ENCODE results near the gene GRIK4. TPM values are rescaled to one million over a fixed set of nuclear protein-coding genes. Genes with fewer than 3 reads are reported as not detected.

The GRIK4 gene
- total RNA-seq, 4 donors from 2014 or later, result under 0.01 to 0.69 (median 0.25) TPM

- Histone ChIP-seq H3K27ac (no peak overlapping the region), H3K9me3 (no peaks in the 10 kb centered on the region), H3K27me3 (peaks cover 32% of the 10 kb centered on the region), H3K36me3 (no peaks in the 10 kb centered on the region), H3K4me3 (no peak overlapping the region), H3K4me1 (no peaks in the 10 kb centered on the region)
- no peak for ATAC-seq
- 29 to 78% methylated on average over 2 to 3 of the region's 3 CpGs for WGBS, 2 donors (ENCODE audit: low coverage in 1 of 2)
- TF ChIP-seq CTCF (IDR thresholded peaks at IDR 0.05) (no peak), POLR2A (IDR thresholded peaks at IDR 0.05) (no peak)
These were observed 406.7 kb downstream of the GRIK4 start for GRCh38 chr11:120918257-120918656.

- no peak for ATAC-seq
- 68 to 94% methylated on average over 6 to 7 of the region's 7 CpGs for WGBS, 2 donors (ENCODE audit: low coverage in 1 of 2)
- no peaks in the 10 kb centered on the region for H3K36me3 ChIP-seq
- H3K27me3 ChIP-seq, result peaks cover 32% of the 10 kb centered on the region
- TF ChIP-seq EP300 (IDR thresholded peaks at IDR 0.05) (no peak), POLR2A (IDR thresholded peaks at IDR 0.05) (no peak), POLR2AphosphoS5 (IDR thresholded peaks at IDR 0.05) (no peak), CTCF (IDR thresholded peaks at IDR 0.05) (no peak)
- no peak overlapping the region for H3K4me3 ChIP-seq
- H3K4me1 ChIP-seq, result no peaks in the 10 kb centered on the region
- H3K27ac ChIP-seq, result no peak overlapping the region
- H3K9me3 ChIP-seq, result no peaks in the 10 kb centered on the region
These were observed 407.5 kb downstream of the GRIK4 start for GRCh38 chr11:120919045-120919444.

DNA sequence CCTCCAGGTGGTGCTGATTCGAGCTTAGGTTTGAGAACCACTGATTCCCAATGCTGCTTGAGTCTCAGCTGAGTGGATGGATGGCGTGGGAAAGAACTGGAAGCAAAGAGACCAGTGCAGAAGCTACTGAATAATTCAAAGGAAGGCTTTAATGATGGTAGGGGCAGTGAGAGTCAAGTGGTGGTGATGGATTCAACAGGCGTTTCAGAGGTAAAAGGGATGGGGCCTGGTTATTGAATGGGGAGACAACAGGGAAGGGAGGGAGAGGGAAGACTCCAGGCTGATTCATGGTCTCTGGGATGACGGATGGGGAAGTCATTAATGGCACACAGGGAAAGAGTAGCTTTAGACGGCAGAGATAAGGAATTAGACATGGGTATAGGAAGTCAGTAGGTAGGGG is 408.0 kb downstream of the GRIK4 start:
- Histone ChIP-seq H3K4me1 (no peaks in the 10 kb centered on the region), H3K27me3 (peaks cover 28% of the 10 kb centered on the region), H3K4me3 (no peak overlapping the region), H3K27ac (no peak overlapping the region), H3K9me3 (no peaks in the 10 kb centered on the region), H3K36me3 (no peaks in the 10 kb centered on the region)
- ATAC-seq, result no peak
- TF ChIP-seq POLR2AphosphoS5 (IDR thresholded peaks at IDR 0.05), result no peak
- no peak for TF ChIP-seq CTCF (IDR thresholded peaks at IDR 0.05)
- TF ChIP-seq POLR2A (IDR thresholded peaks at IDR 0.05), result no peak
- no peak for TF ChIP-seq EP300 (IDR thresholded peaks at IDR 0.05)
- 52 to 64% methylated on average over 3 to 5 of the region's 5 CpGs for WGBS, 2 donors (ENCODE audit: low coverage in 1 of 2)

DNA sequence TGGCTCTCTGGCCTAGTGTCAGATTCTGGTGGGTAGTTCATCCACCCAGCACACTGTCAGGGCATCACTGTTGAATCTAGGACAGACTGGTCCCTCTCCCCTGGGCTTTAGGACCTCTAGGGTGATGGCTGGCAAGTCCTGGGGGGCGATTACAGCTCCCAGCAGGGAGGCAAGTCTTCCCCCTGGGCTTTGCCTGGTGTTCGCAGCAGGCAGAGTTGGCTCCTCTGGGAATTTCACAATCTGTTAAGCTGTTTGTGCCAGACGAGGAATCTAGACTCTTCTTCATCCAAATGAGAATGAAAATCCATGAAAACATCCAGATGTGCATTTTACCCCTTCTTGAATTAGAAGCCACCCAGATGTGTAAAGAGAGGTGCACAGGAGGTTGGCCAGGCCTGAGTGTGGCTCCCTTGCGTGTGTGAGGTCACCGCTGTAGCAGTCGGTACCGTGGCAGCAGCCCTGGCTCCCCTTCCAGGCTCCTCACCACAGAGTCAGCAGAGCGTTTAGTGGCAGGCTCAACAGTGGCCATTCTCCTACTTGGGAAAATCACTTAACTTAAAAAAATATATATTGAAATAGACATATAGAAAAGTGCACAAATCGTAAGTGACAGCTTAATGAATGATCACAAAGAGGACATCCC is 412.4 kb downstream of the GRIK4 start:
- Histone ChIP-seq H3K36me3 (no peaks in the 10 kb centered on the region), H3K4me1 (no peaks in the 10 kb centered on the region), H3K27me3 (no peaks in the 10 kb centered on the region), H3K9me3 (no peaks in the 10 kb centered on the region), H3K4me3 (no peak overlapping the region), H3K27ac (no peak overlapping the region)
- WGBS, 2 donors (ENCODE audit: low coverage in 1 of 2), result 76 to 89% methylated on average over 1 to 2 of the region's 9 CpGs
- no peak for ATAC-seq
- TF ChIP-seq POLR2A (IDR thresholded peaks at IDR 0.05), result no peak

GRCh38 chr11:120925944-120926343 is 414.4 kb downstream of the GRIK4 start:
- no peaks in the 10 kb centered on the region for H3K4me1 ChIP-seq
- ATAC-seq, result no peak
- no peaks in the 10 kb centered on the region for H3K27me3 ChIP-seq
- no peaks in the 10 kb centered on the region for H3K9me3 ChIP-seq
- no peaks in the 10 kb centered on the region for H3K36me3 ChIP-seq
- no peak for TF ChIP-seq CTCF (IDR thresholded peaks at IDR 0.05)
- TF ChIP-seq EP300 (IDR thresholded peaks at IDR 0.05), result no peak
- TF ChIP-seq POLR2AphosphoS5 (IDR thresholded peaks at IDR 0.05), result no peak
- TF ChIP-seq POLR2A (IDR thresholded peaks at IDR 0.05), result no peak
- no peak overlapping the region for H3K4me3 ChIP-seq
- 75 to 80% methylated on average over 1 to 2 of the region's 2 CpGs for WGBS, 2 donors (ENCODE audit: low coverage in 1 of 2)
- no peak overlapping the region for H3K27ac ChIP-seq
